Hypothalamus (tissue), 51 donors: Measurements from ENCODE around the gene ATP8A1.
"Not testable (repeated sequence)": the region's sequence is repeated elsewhere in the genome, so short reads cannot be mapped to it uniquely, and the experiment has no call there.

ENCODE experiments used
- DNase-seq, 51 donors: peaks; one replicate each; lab custom pipeline; 2025; lab: John Stamatoyannopoulos, UW

The ATP8A1 gene

GRCh38 chr4:42656944-42657792 is at the start of gene ATP8A1:
ATP8A1 (minus strand) TSS chr4:42657105; CDS start chr4:42656873, 232 bp downstream.
- peak; percentile 48 to 99 (median 90) for DNase-seq

- DNase-seq, result no peak
These were observed 49.2 kb upstream of the ATP8A1 start for GRCh38 chr4:42706086-42706485.

GRCh38 chr4:42703813-42704212 is 46.9 kb upstream of the ATP8A1 start:
- no peak for DNase-seq

- DNase-seq, result no peak
These were observed 46.0 kb upstream of the ATP8A1 start for GRCh38 chr4:42702895-42703294.

- DNase-seq, result not testable (repeated sequence)
These were observed 44.9 kb upstream of the ATP8A1 start for GRCh38 chr4:42701780-42702179.

GRCh38 chr4:42690537-42690936 is 33.6 kb upstream of the ATP8A1 start:
- no peak for DNase-seq

GRCh38 chr4:42683393-42683792 is 26.5 kb upstream of the ATP8A1 start:
- DNase-seq, result no peak

GRCh38 chr4:42678512-42678911 is 21.6 kb upstream of the ATP8A1 start:
- DNase-seq, result no peak

- no peak for DNase-seq
These were observed 19.4 kb upstream of the ATP8A1 start for GRCh38 chr4:42676066-42676951.

GRCh38 chr4:42673082-42673425 is 16.1 kb upstream of the ATP8A1 start:
- DNase-seq, result peak in 12 of 51 donors; percentile 2 to 18 (median 7)

- DNase-seq, result no peak
These were observed 15.6 kb upstream of the ATP8A1 start for GRCh38 chr4:42672359-42673081.

GRCh38 chr4:42671431-42672194 is 14.7 kb upstream of the ATP8A1 start:
- no peak for DNase-seq

- peak in 1 of 51 donors; percentile 54 for DNase-seq
These were observed 1.4 kb upstream of the ATP8A1 start for GRCh38 chr4:42658261-42658660.

- peak in 7 of 51 donors; percentile 48 to 67 (median 58) for DNase-seq
These were observed 294 bp downstream of the ATP8A1 start for GRCh38 chr4:42656679-42656943.

- peak in 42 of 51 donors; percentile 17 to 85 (median 54) for DNase-seq
These were observed 805 bp downstream of the ATP8A1 start for GRCh38 chr4:42655921-42656678.

- peak in 1 of 51 donors; percentile 45 for DNase-seq
These were observed 1.7 kb downstream of the ATP8A1 start for GRCh38 chr4:42655269-42655637.

- peak in 1 of 51 donors; percentile 64 for DNase-seq
These were observed 2.2 kb downstream of the ATP8A1 start for GRCh38 chr4:42654631-42655268.

- peak in 1 of 51 donors; percentile 64 for DNase-seq
These were observed 3.0 kb downstream of the ATP8A1 start for GRCh38 chr4:42653626-42654560.
